Aorta (tissue), 5 donors: ENCODE data around the gene CDK19. TPM values are rescaled to one million over a fixed set of nuclear protein-coding genes. Genes with fewer than 3 reads are reported as not detected.
"Not testable (repeated sequence)": the region's sequence is repeated elsewhere in the genome, so short reads cannot be mapped to it uniquely, and the experiment has no call there.

Source experiments
- ATAC-seq: fragments of 200-7000 bp; cut with Tn5 transposase; one replicate; pipeline ENCODE4 v1.9.1; 2022; ENCODE audit warnings: moderate library complexity; ENCODE audit not compliant: low FRiP score
- DNase-seq, 2 donors: peaks; one replicate each; pipeline ENCODE4 v3.0.0-alpha.2; 2020
- H3K27ac ChIP-seq, 2 donors: one replicate each; pipeline ENCODE4 v1.5.1; 2013; ENCODE audit warnings: low read length in 2 of 2, mild to moderate bottlenecking in 2 of 2, moderate library complexity in 2 of 2, control low read depth in 1 of 2, inconsistent platforms in 1 of 2, low read depth in 1 of 2
- H3K27me3 ChIP-seq, 2 donors: one replicate each; pipeline ENCODE4 v1.6.1; 2013; ENCODE audit warnings: control low read depth in 1 of 2, low read length in 1 of 2, mild to moderate bottlenecking in 1 of 2, moderate library complexity in 1 of 2; ENCODE audit not compliant: insufficient read depth in 2 of 2, control insufficient read depth in 1 of 2
- H3K36me3 ChIP-seq, 2 donors: one replicate each; pipeline ENCODE4 v1.6.1; 2013; ENCODE audit warnings: control low read depth in 1 of 2, low read length in 1 of 2, mild to moderate bottlenecking in 1 of 2; ENCODE audit not compliant: insufficient read depth in 2 of 2, control insufficient read depth in 1 of 2
- H3K4me1 ChIP-seq, 2 donors: one replicate each; pipeline ENCODE4 v1.6.1; 2013; ENCODE audit warnings: low read length in 2 of 2, control low read depth in 1 of 2, mild to moderate bottlenecking in 1 of 2, moderate library complexity in 1 of 2; ENCODE audit not compliant: insufficient read depth in 2 of 2, control insufficient read depth in 1 of 2
- H3K4me3 ChIP-seq, 2 donors: one replicate each; pipeline ENCODE4 v1.5.1; 2013; ENCODE audit warnings: low read length in 2 of 2, control low read depth in 1 of 2, mild to moderate bottlenecking in 1 of 2
- H3K9me3 ChIP-seq: one replicate; pipeline ENCODE4 v1.6.1; 2013; ENCODE audit warnings: mild to moderate bottlenecking, low read length; ENCODE audit not compliant: control insufficient read depth
- WGBS, 2 donors: extraction: QIAGEN DNeasy Blood & Tissue Kit; methylation state at CpG; one replicate each; pipeline ENCODE4 v1.1.7; 2013; 5-methylcytosine and 5-hydroxymethylcytosine counted together
- intact Hi-C, 2 donors: fragments of 100-400 bp; cut with DNase I; formaldehyde crosslinking; loops; one replicate each; pipeline versions ENCODE4 v1.14.2 to v1.15.0; 2022
- polyA plus RNA-seq, 2 donors: library from polyadenylated mRNA; stranded (reverse); fragments of 200-250 nt; gene quantifications; one replicate each; pipeline ENCODE4 v1.2.3, GENCODE V29; 2013
- total RNA-seq, 2 donors: library from RNA; stranded (reverse); fragmentation: NEBNext Ultra II Directional; extraction: Animal tissue kit (Norgen Biotek cat#: 25700); gene quantifications; one replicate each; pipeline ENCODE4 v1.2.1, GENCODE V29; 2021
- donor health status: healthy with polysubstance abuse.
- donor health status: Bipolar disorder and iron deficiency.
- donor health status: DM: no; HTN: no; CAD: no.
- donor health status: DM: no; HTN: no; CAD: no.
- donor health status: DM: yes; HTN: yes; CAD: no.

CDK19 gene
- total and polyA plus RNA-seq, 4 donors: 5.4 to 22.4 (median 12.8) TPM

- intact Hi-C loops, H3K4me3 ChIP-seq, H3K4me1 ChIP-seq, H3K27me3 ChIP-seq, H3K36me3 ChIP-seq, DNase-seq, ATAC-seq, H3K9me3 ChIP-seq, H3K27ac ChIP-seq: not testable (repeated sequence)
Measured at GRCh38 chr6:110577596-110578167, 237.6 kb downstream of the CDK19 start.

GRCh38 chr6:110575925-110576463 lies 239.3 kb downstream of the CDK19 start:
- no peaks in the 10 kb centered on the region for H3K9me3 ChIP-seq
- H3K4me1 ChIP-seq: no peaks in the 10 kb centered on the region
- no peak overlapping the region for H3K27ac ChIP-seq
- DNase-seq (no peak), ATAC-seq (no peak)
- no peaks in the 10 kb centered on the region for H3K36me3 ChIP-seq
- no peaks in the 10 kb centered on the region for H3K27me3 ChIP-seq
- WGBS, 2 donors: 17 to 28% methylated on average over 5 of the region's 5 CpGs
- intact Hi-C loops: no loop called here
- no peak overlapping the region for H3K4me3 ChIP-seq

- Histone ChIP-seq H3K4me3 (no peak overlapping the region), H3K27me3 (no peaks in the 10 kb centered on the region), H3K9me3 (no peaks in the 10 kb centered on the region), H3K36me3 (no peaks in the 10 kb centered on the region), H3K4me1 (no peaks in the 10 kb centered on the region), H3K27ac (no peak overlapping the region)
- 71 to 73% methylated on average over 3 of the region's 3 CpGs for WGBS, 2 donors
- ATAC-seq: no peak
- intact Hi-C loops: no loop called here
- no peak for DNase-seq
Measured at GRCh38 chr6:110574817-110575216, 240.5 kb downstream of the CDK19 start.

- no peak overlapping the region for H3K4me3 ChIP-seq
- no peak overlapping the region for H3K27ac ChIP-seq
- H3K36me3 ChIP-seq: no peaks in the 10 kb centered on the region
- H3K4me1 ChIP-seq: no peaks in the 10 kb centered on the region
- intact Hi-C loops: no loop called here
- no peaks in the 10 kb centered on the region for H3K9me3 ChIP-seq
- DNase-seq: no peak
- no peak for ATAC-seq
- no peaks in the 10 kb centered on the region for H3K27me3 ChIP-seq
- WGBS, 2 donors: 28 to 40% methylated on average over 2 of the region's 2 CpGs
Measured at GRCh38 chr6:110573537-110573936, 241.7 kb downstream of the CDK19 start.

GRCh38 chr6:110573136-110573535 lies 242.1 kb downstream of the CDK19 start:
- Histone ChIP-seq H3K36me3 (no peaks in the 10 kb centered on the region), H3K4me3 (no peak overlapping the region), H3K9me3 (no peaks in the 10 kb centered on the region), H3K27me3 (no peaks in the 10 kb centered on the region), H3K27ac (no peak overlapping the region), H3K4me1 (no peaks in the 10 kb centered on the region)
- DNase-seq (no peak), ATAC-seq (no peak)
- intact Hi-C loops: no loop called here

GRCh38 chr6:110567957-110568696 lies 247.1 kb downstream of the CDK19 start:
- no peaks in the 10 kb centered on the region for H3K36me3 ChIP-seq
- no peak for DNase-seq
- no peaks in the 10 kb centered on the region for H3K27me3 ChIP-seq
- 83% methylated on average over 7 of the region's 7 CpGs for WGBS, 2 donors
- H3K27ac ChIP-seq: no peak overlapping the region
- intact Hi-C loops: no loop called here
- no peak for ATAC-seq
- H3K4me1 ChIP-seq: no peaks in the 10 kb centered on the region
- H3K9me3 ChIP-seq: no peaks in the 10 kb centered on the region
- H3K4me3 ChIP-seq: no peak overlapping the region

- ATAC-seq (no peak), DNase-seq (no peak)
- no peaks in the 10 kb centered on the region for H3K27me3 ChIP-seq
- H3K27ac ChIP-seq: no peak overlapping the region
- WGBS, 2 donors: 48 to 50% methylated on average over 7 of the region's 7 CpGs
- intact Hi-C loops: no loop called here
- H3K4me1 ChIP-seq: no peaks in the 10 kb centered on the region
- no peak overlapping the region for H3K4me3 ChIP-seq
- no peaks in the 10 kb centered on the region for H3K36me3 ChIP-seq
- no peaks in the 10 kb centered on the region for H3K9me3 ChIP-seq
Measured at GRCh38 chr6:110566346-110567125, 248.7 kb downstream of the CDK19 start.

GRCh38 chr6:110564703-110565421 lies 250.4 kb downstream of the CDK19 start:
- intact Hi-C loops: no loop called here
- H3K27ac ChIP-seq: no peak overlapping the region
- WGBS, 2 donors: 87% methylated on average over 6 of the region's 6 CpGs
- H3K4me3 ChIP-seq: no peak overlapping the region
- DNase-seq: no peak
- no peaks in the 10 kb centered on the region for H3K4me1 ChIP-seq
- no peaks in the 10 kb centered on the region for H3K9me3 ChIP-seq
- H3K27me3 ChIP-seq: no peaks in the 10 kb centered on the region
- H3K36me3 ChIP-seq: no peaks in the 10 kb centered on the region
- ATAC-seq: no peak
